Stimulated activated CD8-positive, alpha-beta memory T cell treated with anti-CD3 and anti-CD28 coated beads, Interleukin-15, amount 100 ng/mL, for 1 hour (primary cell): ENCODE data around the gene LENG1.

Experiments
- DNase-seq: peaks from one replicate; pipeline ENCODE4 v3.0.0-alpha.2; 2020; ENCODE audit warnings: low read depth

The LENG1 gene

DNA sequence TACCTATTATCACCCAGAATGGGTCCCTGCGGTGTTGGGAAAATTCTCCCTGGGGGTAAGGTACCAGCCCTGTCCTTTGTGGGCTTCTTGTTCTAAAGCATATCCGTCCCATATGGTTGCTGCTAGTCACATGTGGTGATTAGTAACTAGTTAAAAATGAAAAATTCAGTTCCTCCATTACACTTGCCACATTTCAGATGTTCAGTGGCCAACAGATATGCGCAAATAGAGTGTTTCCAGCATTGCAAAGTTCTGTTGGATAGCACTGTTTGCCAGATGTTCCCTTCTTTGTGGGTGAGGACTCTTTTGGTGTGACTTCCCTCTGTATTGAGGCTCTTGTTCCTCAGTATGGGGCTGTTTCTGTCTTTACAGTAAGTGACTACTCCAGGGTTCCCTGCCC is 18.2 kb downstream of the LENG1 start:
- no peak for DNase-seq

DNA sequence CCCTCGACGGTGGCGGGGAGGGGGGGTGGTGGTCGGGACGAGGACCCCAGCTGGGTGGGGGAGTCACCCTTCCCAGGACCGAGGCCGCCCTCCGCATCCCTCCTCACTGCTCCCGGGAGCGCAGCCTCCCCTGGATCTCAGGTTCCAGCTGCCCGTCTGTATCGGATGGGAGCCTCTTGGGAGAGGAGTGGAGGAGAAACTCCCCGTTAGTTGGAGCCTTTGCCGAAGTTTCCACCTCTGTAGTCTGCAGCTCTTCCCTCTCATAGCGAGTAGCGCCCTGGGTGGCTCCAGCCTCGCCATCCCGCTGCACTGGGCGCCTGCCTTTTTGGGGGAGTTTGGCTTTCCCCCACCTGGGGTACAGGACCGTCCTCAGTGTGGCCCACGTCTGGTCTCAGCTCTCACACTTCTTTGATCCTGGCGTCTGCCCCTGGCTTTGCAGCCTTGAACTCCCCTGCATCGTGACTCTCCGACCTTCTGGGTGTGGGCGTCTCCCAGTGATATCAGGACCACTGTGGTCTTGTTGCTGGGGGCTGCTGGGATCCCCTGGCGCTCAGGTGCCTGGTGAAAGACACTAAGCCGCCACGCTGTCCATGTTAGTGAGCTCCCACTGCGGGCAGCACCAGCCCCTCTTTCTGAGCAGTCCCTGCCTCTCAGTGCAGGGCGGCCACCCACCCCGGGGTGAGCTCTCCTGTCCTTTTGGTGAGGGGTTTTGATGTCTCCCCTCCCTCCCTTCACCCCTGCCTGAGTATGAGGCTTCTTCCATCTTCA is 20.8 kb downstream of the LENG1 start:
- DNase-seq: no peak

- no peak for DNase-seq
Observed at GRCh38 chr19:54137699-54138488, 21.6 kb downstream of the LENG1 start, which contains the start of gene CNOT3. TSS of gene CNOT3 (plus strand) at chr19:54137762. CDS start at chr19:54142979, 5,217 bp downstream.

GRCh38 chr19:54136864-54137698 is 22.4 kb downstream of the LENG1 start:
- peak; percentile 96 for DNase-seq

- no peak for DNase-seq
Observed at GRCh38 chr19:54136086-54136863, 23.2 kb downstream of the LENG1 start.

- no peak for DNase-seq
Observed at GRCh38 chr19:54133957-54134590, 25.4 kb downstream of the LENG1 start.

DNA sequence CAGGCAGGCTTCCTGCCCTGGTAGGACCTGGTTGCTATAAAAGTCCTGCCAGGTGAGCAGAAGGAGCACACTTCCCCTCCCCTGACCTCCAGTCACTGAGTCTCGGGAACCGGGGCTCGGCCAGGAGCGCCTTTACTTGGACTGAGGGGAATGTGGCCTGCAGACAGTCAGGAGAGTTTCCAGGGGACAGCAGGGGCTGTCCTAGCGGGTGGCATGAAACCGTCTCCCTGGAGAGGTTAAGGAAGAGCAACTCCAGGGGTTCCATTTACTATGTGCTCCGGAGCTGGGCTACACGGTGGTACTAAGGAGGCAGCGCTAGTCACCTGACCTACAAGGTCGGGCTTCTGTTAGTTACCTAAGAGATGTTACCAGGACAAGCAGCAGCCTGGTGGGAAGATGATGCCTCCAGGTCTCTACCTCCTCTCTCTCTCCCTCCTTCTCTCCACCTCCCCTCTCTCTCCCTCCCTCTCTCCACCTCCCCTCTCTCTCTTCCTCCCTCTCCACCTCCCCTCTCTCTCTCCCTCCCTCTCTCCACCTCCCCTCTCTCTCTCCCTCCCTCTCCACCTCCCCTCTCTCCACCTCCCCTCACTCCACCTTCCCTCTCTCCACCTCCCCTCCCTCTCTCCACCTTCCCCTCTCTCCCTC is 26.1 kb downstream of the LENG1 start:
- DNase-seq: no peak

DNA sequence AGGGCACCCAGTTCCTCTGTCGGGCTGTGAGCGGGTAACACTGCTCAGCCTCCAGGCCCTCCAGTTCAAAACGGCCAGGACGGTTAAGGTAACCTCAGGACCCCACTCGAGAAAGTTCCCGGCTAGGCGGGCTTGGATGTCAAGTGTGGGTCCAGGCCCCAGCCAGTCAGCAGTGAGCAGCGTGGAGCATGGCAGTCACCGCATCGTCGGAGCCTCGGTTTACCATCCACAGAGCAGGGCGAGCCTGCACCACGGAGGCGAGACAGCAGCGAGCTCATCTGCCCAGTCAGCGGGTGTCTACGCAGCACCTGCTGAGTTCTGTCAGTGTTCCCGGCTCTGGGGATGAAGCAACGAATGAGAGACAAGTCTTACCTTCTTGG is 29.9 kb downstream of the LENG1 start:
- DNase-seq: no peak

GRCh38 chr19:54128796-54129616 is 30.5 kb downstream of the LENG1 start:
- DNase-seq: no peak

GRCh38 chr19:54128441-54128725 is 31.1 kb downstream of the LENG1 start:
- no peak for DNase-seq

GRCh38 chr19:54127688-54128440 is 31.7 kb downstream of the LENG1 start:
- DNase-seq: no peak

- DNase-seq: no peak
Observed at GRCh38 chr19:54125713-54126112, 33.8 kb downstream of the LENG1 start.

DNA sequence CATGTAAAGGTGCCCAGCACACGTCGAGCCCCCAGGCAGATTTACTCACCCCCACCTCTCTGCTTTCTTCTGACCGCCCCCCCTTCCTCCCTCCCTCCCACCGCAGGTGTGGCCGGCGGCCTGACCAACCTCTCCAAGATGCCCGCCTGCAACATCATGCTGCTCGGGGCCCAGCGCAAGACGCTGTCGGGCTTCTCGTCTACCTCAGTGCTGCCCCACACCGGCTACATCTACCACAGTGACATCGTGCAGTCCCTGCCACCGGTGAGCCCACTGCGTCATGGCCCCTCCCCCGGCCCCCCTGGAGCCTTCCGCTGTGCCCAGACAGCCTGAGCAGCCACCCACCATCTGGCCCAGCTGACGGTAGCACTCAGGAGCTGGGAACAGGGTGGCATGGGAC is 35.1 kb downstream of the LENG1 start:
- no peak for DNase-seq

DNA sequence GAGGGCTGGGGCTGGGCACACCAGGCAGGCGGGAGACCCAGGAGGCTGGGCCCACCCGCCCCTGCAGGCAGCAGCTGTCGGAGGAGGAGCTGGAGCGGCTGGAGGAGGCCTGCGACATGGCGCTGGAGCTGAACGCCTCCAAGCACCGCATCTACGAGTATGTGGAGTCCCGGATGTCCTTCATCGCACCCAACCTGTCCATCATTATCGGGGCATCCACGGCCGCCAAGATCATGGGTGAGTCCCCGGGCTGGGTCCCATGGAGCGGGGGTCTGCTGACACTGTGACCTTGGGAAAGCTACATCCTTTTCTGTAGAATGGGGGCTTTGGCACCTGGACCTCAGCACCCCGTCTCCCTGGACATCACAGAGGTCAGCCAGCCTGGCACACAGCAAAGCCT is 35.8 kb downstream of the LENG1 start:
- DNase-seq: no peak

GRCh38 chr19:54121259-54121658 is 38.3 kb downstream of the LENG1 start:
- DNase-seq: no peak

- peak; percentile 96 for DNase-seq
Observed at GRCh38 chr19:54115109-54116063, 44.1 kb downstream of the LENG1 start, which contains the start of the genes PRPF31 and TFPT. TSS of gene PRPF31 (plus strand) at chr19:54115754. CDS start at chr19:54118279, 2,525 bp downstream. TSS of gene TFPT (minus strand) at chr19:54115657. CDS start at chr19:54115269, 388 bp downstream.

DNA sequence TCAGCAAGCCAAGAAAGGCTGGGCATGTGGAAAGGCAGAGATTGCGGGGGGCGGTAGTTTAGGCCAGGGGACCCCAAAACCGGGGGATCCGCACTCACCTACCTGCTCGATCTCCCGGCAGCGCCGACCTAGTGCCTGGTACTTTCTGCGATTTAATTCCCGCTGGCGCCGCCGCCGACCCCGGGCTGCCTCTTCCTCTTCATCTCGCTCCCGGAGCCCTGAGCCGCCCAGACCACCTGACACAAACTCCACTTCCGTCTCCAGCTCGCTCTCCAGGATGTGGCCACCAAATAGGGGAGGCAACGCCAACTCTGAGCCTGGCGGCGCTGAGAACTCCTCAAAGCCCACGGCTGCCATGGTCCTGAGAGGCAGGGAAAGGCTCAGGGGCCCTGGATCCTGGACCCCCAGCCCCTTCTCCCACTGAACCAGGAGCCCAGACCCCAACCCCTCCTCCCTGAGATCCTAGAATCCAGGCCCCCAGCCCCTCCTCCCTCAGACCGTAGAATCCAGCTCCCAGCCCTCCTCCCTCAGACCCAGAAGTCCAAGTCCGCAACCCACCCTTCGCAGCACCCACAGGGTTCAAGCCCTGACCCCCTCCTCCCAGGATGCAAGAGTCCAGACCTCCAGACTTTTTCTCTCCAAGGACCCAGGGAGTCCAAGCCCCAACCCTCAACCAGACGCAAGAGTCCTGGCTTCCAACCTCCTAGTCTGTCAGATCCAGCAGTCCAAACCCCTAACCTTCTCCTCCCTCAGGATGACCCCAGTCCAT is 45.0 kb downstream of the LENG1 start:
- no peak for DNase-seq
